GM12878 (cell line): ENCODE data around the gene ANKRD23. TPM values are rescaled to one million over a fixed set of nuclear protein-coding genes. Genes with fewer than 3 reads are reported as not detected.

Experiments
- BACH1 ChIP-seq: fragments of 450-650 bp; IDR thresholded peaks from 2 replicates; pipeline ENCODE4 v1.6.1; 2017; ENCODE audit warnings: mild to moderate bottlenecking, borderline replicate concordance
- BCL11A ChIP-seq: IDR thresholded peaks from 2 replicates; pipeline ENCODE4 v1.6.1; 2011; ENCODE audit warnings: low read depth, low read length
- BHLHE40 ChIP-seq, 2 experiments: fragments of 450-650 bp in 1 of 2; IDR thresholded peaks; 2 replicates each; pipeline ENCODE4 v1.6.1; 2011 to 2017; ENCODE audit warnings: low read depth in 2 of 2, borderline replicate concordance in 1 of 2, improper control_type of control experiment in 1 of 2, low read length in 1 of 2, mild to moderate bottlenecking in 1 of 2
- CHD1 ChIP-seq: IDR thresholded peaks from 2 replicates; pipeline ENCODE4 v1.6.1; 2012; ENCODE audit warnings: low read depth, low read length, improper control_type of control experiment
- CTCF ChIP-seq, 3 experiments: IDR thresholded peaks in 2 of 3; conservative IDR thresholded peaks in 1 of 3; 2 replicates each; pipeline ENCODE4 v1.5.1; 2011; ENCODE audit warnings: low read depth in 3 of 3, low read length in 3 of 3, mild to moderate bottlenecking in 3 of 3, control low read depth in 2 of 3, moderate library complexity in 2 of 3, inconsistent platforms in 1 of 3, mixed read lengths in 1 of 3; ENCODE audit not compliant: control insufficient read depth in 2 of 3, insufficient read depth in 1 of 3; ENCODE audit errors: extremely low read depth in 1 of 3
- DPF2 ChIP-seq: fragments of 450-650 bp; IDR thresholded peaks from 2 replicates; pipeline ENCODE4 v1.6.1; 2017; ENCODE audit warnings: mild to moderate bottlenecking
- FOS ChIP-seq: IDR thresholded peaks from 3 replicates; pipeline ENCODE4 v1.6.1; 2011; ENCODE audit warnings: borderline replicate concordance; ENCODE audit not compliant: insufficient read length; ENCODE audit errors: extremely low read depth
- GABPA ChIP-seq: IDR thresholded peaks from 2 replicates; pipeline ENCODE4 v1.6.1; 2014; ENCODE audit warnings: antibody characterized with exemption, low read depth, mild to moderate bottlenecking, inconsistent platforms
- IKZF1 ChIP-seq: fragments of 450-650 bp; conservative IDR thresholded peaks from 2 replicates; pipeline ENCODE4 v1.6.1; 2017; ENCODE audit warnings: antibody characterized with exemption, mild to moderate bottlenecking
- KLF5 ChIP-seq: fragments of 450-650 bp; IDR thresholded peaks from 2 replicates; pipeline ENCODE4 v1.6.1; 2014; ENCODE audit warnings: mild to moderate bottlenecking; ENCODE audit not compliant: partially characterized antibody
- NFXL1 ChIP-seq: fragments of 450-650 bp; IDR thresholded peaks from 2 replicates; pipeline ENCODE4 v1.6.1; 2017; ENCODE audit warnings: antibody characterized with exemption, mild to moderate bottlenecking, borderline replicate concordance
- NFYB ChIP-seq: IDR thresholded peaks from 2 replicates; pipeline ENCODE4 v1.6.1; 2011; ENCODE audit warnings: low read depth, mild to moderate bottlenecking, low read length, improper control_type of control experiment, moderate library complexity; ENCODE audit not compliant: insufficient read depth
- NRF1 ChIP-seq: conservative IDR thresholded peaks from 2 replicates; pipeline ENCODE4 v1.6.1; 2011; ENCODE audit warnings: mild to moderate bottlenecking, low read depth, low read length, improper control_type of control experiment
- PML ChIP-seq: IDR thresholded peaks from 2 replicates; pipeline ENCODE4 v1.6.1; 2012; ENCODE audit warnings: low read length, inconsistent platforms
- POLR2A ChIP-seq: IDR thresholded peaks from 2 replicates; pipeline ENCODE4 v1.6.1; 2011; ENCODE audit warnings: low read depth, mild to moderate bottlenecking, low read length
- POLR2AphosphoS5 ChIP-seq: IDR thresholded peaks from 2 replicates; pipeline ENCODE4 v1.6.1; 2011; ENCODE audit warnings: mild to moderate bottlenecking, low read length, inconsistent platforms
- RB1 ChIP-seq: fragments of 450-650 bp; formaldehyde crosslinking; IDR thresholded peaks from 2 replicates; pipeline ENCODE4 v1.6.1; 2017; ENCODE audit warnings: mild to moderate bottlenecking, borderline replicate concordance
- SMAD5 ChIP-seq: IDR thresholded peaks from 2 replicates; pipeline ENCODE4 v1.6.1; 2016; ENCODE audit warnings: antibody characterized with exemption, low read depth
- SP1 ChIP-seq: IDR thresholded peaks from one replicate; pipeline ENCODE4 v1.6.1; 2011; ENCODE audit warnings: low read depth, low read length
- SREBF2 ChIP-seq: IDR thresholded peaks from 2 replicates; pipeline ENCODE4 v1.6.1; 2012; ENCODE audit warnings: mild to moderate bottlenecking, low read length
- SUZ12 ChIP-seq: fragments of 200-600 bp; sonication (generic); IDR thresholded peaks from one replicate; pipeline ENCODE4 v1.6.1; 2018; ENCODE audit warnings: antibody characterized with exemption, mild to moderate bottlenecking; ENCODE audit not compliant: unreplicated experiment
- TAF1 ChIP-seq: IDR thresholded peaks from 2 replicates; pipeline ENCODE4 v1.6.1; 2011; ENCODE audit warnings: mild to moderate bottlenecking, low read depth, low read length, borderline replicate concordance
- TCF3 ChIP-seq: IDR thresholded peaks from 2 replicates; pipeline ENCODE4 v1.6.1; 2012; ENCODE audit warnings: low read depth, mild to moderate bottlenecking, low read length, borderline replicate concordance; ENCODE audit not compliant: insufficient read depth
- ZNF207 ChIP-seq: fragments of 450-650 bp; IDR thresholded peaks from 2 replicates; pipeline ENCODE4 v1.6.1; 2014; ENCODE audit warnings: antibody characterized with exemption, mild to moderate bottlenecking, borderline replicate concordance
- ZNF217 ChIP-seq: fragments of 450-650 bp; IDR thresholded peaks from 2 replicates; pipeline ENCODE4 v1.6.1; 2017; ENCODE audit warnings: antibody characterized with exemption, mild to moderate bottlenecking
- ZNF24 ChIP-seq: fragments of 450-650 bp; IDR thresholded peaks from 2 replicates; pipeline ENCODE4 v1.6.1; 2017; ENCODE audit warnings: antibody characterized with exemption, mild to moderate bottlenecking
- ZSCAN29 ChIP-seq: fragments of 450-650 bp; IDR thresholded peaks from 2 replicates; pipeline ENCODE4 v1.6.1; 2017; ENCODE audit warnings: mild to moderate bottlenecking, moderate library complexity
- polyA plus RNA-seq, 11 experiments: library from polyadenylated mRNA; depleted of rRNA in 4 of 11; unstranded in 6 of 11; stranded (reverse) in 5 of 11; fragments of >200 nt; fragmentation: Nextera tagmentation in 4 of 11; fragmentation: Illumina TruSeq in 1 of 11; extraction: Ambion mirVana in 4 of 11; extraction: Trizol in 1 of 11; gene quantifications; 1 replicate in 1 of 11; 2 replicates in 10 of 11; pipeline versions ENCODE4 v1.2.1 to v1.2.3, GENCODE V29; 2011 to 2016; ENCODE audit warnings: inconsistent platforms in 2 of 11, missing spikeins in 2 of 11, low read depth in 1 of 11
- total RNA-seq, 4 experiments: library from RNA; depleted of rRNA in 3 of 4; stranded (reverse); fragments of >200 nt in 3 of 4; fragmentation: Illumina TruSeq in 1 of 4; extraction: Trizol in 1 of 4; gene quantifications; 2 replicates each; pipeline versions ENCODE4 v1.2.1 to v1.2.3, GENCODE V29; 2013 to 2021
- TF ChIP-seq, protein P1 (sequence below): IDR thresholded peaks from 2 replicates; pipeline ENCODE4 v1.6.1; 2011; ENCODE audit warnings: low read depth, low read length, improper control_type of control experiment, borderline replicate concordance
- TF ChIP-seq, protein P2 (sequence below): fragments of 450-650 bp; conservative IDR thresholded peaks from 2 replicates; pipeline ENCODE4 v1.6.1; 2017; ENCODE audit warnings: mild to moderate bottlenecking, moderate library complexity

Gene ANKRD23
- total and polyA plus RNA-seq, 10 of the 15 experiments (the other 5 are each of a cell fraction or from before 2014, with no cell fraction given), result 0.34 to 5.3 (median 2.7) TPM

DNA sequence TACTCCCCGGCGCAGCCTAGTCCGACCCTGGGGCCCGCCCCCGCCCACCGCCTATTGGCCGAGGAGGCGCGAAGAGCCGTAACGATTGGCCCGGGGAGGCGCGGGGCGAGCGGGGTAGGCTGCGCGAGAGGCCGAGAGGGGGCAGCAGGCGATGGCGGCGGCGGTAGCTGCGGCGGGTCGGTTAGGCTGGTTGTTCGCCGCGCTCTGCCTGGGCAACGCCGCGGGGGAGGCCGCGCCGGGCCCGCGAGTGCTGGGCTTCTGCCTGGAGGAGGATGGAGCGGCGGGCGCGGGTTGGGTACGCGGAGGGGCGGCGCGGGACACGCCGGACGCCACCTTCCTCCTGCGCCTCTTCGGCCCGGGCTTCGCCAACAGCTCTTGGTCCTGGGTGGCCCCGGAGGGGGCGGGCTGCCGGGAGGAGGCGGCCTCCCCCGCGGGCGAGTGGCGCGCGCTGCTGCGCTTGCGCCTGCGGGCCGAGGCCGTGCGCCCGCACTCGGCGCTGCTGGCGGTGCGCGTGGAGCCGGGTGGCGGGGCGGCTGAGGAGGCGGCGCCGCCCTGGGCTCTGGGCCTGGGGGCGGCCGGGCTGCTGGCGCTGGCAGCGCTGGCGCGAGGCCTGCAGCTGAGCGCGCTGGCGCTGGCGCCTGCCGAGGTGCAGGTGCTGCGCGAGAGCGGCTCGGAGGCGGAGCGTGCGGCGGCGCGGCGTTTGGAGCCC, 27.5 kb downstream of the ANKRD23 start, which contains the start of gene CNNM3 (continued):
- TF ChIP-seq, protein P1, sequence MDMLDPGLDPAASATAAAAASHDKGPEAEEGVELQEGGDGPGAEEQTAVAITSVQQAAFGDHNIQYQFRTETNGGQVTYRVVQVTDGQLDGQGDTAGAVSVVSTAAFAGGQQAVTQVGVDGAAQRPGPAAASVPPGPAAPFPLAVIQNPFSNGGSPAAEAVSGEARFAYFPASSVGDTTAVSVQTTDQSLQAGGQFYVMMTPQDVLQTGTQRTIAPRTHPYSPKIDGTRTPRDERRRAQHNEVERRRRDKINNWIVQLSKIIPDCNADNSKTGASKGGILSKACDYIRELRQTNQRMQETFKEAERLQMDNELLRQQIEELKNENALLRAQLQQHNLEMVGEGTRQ, result no peak
- TF ChIP-seq IKZF1 (peak; percentile 78), TAF1 (0 out of 2 replicates have a peak, but pooled peaks have one; percentile 15), RB1 (peak; percentile 86; the same call in 1 of the 2 replicates), GABPA (no peak), SREBF2 (no peak), ZNF217 (peak; percentile 62), PML (no peak), NRF1 (peak; percentile 51), BACH1 (peak; percentile 60), NFXL1 (peak; percentile 44; the same call in 1 of the 2 replicates), SMAD5 (no peak), TCF3 (no peak), SUZ12 (no peak), BHLHE40 (IDR thresholded peaks at IDR 0.05; ENCODE audit: borderline replicate concordance in 1 of 2, low read depth in 2 of 2, low read length in 1 of 2) (peak; percentile 12 to 55; a peak in 1 of 4 replicates), KLF5 (peak; percentile 69), CHD1 (no peak), ZNF24 (0 out of 2 replicates have a peak, but pooled peaks have one; percentile 20), ZNF207 (no peak), NFYB (peak; percentile 77; the same call in 1 of the 2 replicates), CTCF (IDR thresholded peaks at IDR 0.05 in 2 of 3, conservative IDR thresholded peaks at IDR 0.05 in 1 of 3; ENCODE audit: control insufficient read depth in 2 of 3, extremely low read depth in 1 of 3, insufficient read depth in 1 of 3, low read depth in 3 of 3, low read length in 3 of 3) (peak; percentile 32 to 52 (median 52); a peak in 5 of 6 replicates), POLR2AphosphoS5 (peak; percentile 47; the same call in 1 of the 2 replicates), FOS (peak; percentile 33), POLR2A (peak; percentile 94), DPF2 (peak; percentile 62; the same call in 1 of the 2 replicates), SP1 (peak; percentile 87), ZSCAN29 (peak; percentile 72), BCL11A (no peak)
- TF ChIP-seq, protein P2, sequence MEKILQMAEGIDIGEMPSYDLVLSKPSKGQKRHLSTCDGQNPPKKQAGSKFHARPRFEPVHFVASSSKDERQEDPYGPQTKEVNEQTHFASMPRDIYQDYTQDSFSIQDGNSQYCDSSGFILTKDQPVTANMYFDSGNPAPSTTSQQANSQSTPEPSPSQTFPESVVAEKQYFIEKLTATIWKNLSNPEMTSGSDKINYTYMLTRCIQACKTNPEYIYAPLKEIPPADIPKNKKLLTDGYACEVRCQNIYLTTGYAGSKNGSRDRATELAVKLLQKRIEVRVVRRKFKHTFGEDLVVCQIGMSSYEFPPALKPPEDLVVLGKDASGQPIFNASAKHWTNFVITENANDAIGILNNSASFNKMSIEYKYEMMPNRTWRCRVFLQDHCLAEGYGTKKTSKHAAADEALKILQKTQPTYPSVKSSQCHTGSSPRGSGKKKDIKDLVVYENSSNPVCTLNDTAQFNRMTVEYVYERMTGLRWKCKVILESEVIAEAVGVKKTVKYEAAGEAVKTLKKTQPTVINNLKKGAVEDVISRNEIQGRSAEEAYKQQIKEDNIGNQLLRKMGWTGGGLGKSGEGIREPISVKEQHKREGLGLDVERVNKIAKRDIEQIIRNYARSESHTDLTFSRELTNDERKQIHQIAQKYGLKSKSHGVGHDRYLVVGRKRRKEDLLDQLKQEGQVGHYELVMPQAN, result peak; percentile 86
